Keratinocyte (primary cell): ENCODE measurements around the gene SIGLEC11.
A peak's percentile ranks its signal among the peaks of the same experiment; 100 is the strongest.

Source experiments
- EZH2 ChIP-seq: IDR thresholded peaks from one replicate; pipeline ENCODE4 v1.6.1; 2012; ENCODE audit warnings: inconsistent platforms, mild to moderate bottlenecking, low read length, moderate library complexity
- TF ChIP-seq, protein P1 (sequence below), 3 experiments: IDR thresholded peaks in 1 of 3; conservative IDR thresholded peaks in 1 of 3; optimal IDR thresholded peaks in 1 of 3; 2 replicates in 2 of 3; 3 replicates in 1 of 3; pipeline versions ENCODE3 to v1.5.1; 2011; ENCODE audit warnings: low read length in 3 of 3, mild to moderate bottlenecking in 3 of 3, moderate library complexity in 2 of 3, control low read depth in 1 of 3, inconsistent platforms in 1 of 3; ENCODE audit not compliant: insufficient read depth in 2 of 3; ENCODE audit errors: extremely low read depth in 1 of 3

DNA sequence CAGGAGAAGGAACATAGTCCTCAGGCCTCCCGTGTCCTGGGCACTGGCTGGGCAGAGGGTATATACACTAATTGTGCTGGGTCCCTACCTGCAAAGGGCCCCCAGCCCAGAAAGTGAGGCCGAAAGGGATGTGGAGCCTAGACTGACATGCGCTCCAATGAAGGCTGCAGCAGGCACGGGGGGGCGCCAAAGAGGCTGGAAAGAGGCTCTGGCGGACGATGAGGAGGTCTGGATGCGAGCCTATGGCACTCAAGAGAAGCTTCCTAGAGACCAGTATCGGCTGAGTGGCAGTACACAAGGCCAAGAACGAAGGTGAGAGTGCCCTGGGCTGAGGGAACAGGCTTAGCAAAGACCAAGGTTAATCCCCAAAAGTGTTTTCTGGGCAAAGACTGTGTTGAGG lies 47.6 kb upstream of the SIGLEC11 start:
- TF ChIP-seq, protein P1, sequence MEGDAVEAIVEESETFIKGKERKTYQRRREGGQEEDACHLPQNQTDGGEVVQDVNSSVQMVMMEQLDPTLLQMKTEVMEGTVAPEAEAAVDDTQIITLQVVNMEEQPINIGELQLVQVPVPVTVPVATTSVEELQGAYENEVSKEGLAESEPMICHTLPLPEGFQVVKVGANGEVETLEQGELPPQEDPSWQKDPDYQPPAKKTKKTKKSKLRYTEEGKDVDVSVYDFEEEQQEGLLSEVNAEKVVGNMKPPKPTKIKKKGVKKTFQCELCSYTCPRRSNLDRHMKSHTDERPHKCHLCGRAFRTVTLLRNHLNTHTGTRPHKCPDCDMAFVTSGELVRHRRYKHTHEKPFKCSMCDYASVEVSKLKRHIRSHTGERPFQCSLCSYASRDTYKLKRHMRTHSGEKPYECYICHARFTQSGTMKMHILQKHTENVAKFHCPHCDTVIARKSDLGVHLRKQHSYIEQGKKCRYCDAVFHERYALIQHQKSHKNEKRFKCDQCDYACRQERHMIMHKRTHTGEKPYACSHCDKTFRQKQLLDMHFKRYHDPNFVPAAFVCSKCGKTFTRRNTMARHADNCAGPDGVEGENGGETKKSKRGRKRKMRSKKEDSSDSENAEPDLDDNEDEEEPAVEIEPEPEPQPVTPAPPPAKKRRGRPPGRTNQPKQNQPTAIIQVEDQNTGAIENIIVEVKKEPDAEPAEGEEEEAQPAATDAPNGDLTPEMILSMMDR (optimal IDR thresholded peaks at IDR 0.05 in 1 of 3, IDR thresholded peaks at IDR 0.05 in 1 of 3, conservative IDR thresholded peaks at IDR 0.05 in 1 of 3; ENCODE audit: extremely low read depth in 1 of 3, insufficient read depth in 2 of 3, low read length in 3 of 3), result peak in 2 of 3 experiments; percentile 21 to 54
- no peak for TF ChIP-seq EZH2
